Neural progenitor cell (in vitro differentiated cells): Measurements from ENCODE around the gene SNIP1. TPM values are rescaled to one million over a fixed set of nuclear protein-coding genes. Genes with fewer than 3 reads are reported as not detected.
A peak's percentile ranks its signal among the peaks of the same experiment; 100 is the strongest.
"Not testable (repeated sequence)": the region's sequence is repeated elsewhere in the genome, so short reads cannot be mapped to it uniquely, and the experiment has no call there.

ENCODE experiments used
- DNase-seq: peaks from one replicate; pipeline ENCODE4 v3.0.0-alpha.2; 2016; ENCODE audit warnings: low spot score
- H2AFZ ChIP-seq: fragments of 200-600 bp; sonication (generic); replicated peaks from 2 replicates; pipeline ENCODE4 v1.6.1; 2016; ENCODE audit warnings: antibody characterized with exemption
- H3F3A ChIP-seq: fragments of 200-600 bp; sonication (generic); 2 replicates; pipeline ENCODE4 v1.6.1; 2016; ENCODE audit warnings: antibody characterized with exemption, low read depth
- H3K27ac ChIP-seq: fragments of 200-600 bp; sonication (generic); 2 replicates; pipeline ENCODE4 v1.5.1; 2016; ENCODE audit warnings: mild to moderate bottlenecking
- H3K27me3 ChIP-seq: fragments of 200-600 bp; sonication (generic); 2 replicates; pipeline ENCODE4 v1.6.1; 2016; ENCODE audit warnings: mild to moderate bottlenecking, moderate library complexity
- H3K36me3 ChIP-seq: fragments of 200-600 bp; sonication (generic); 2 replicates; pipeline ENCODE4 v1.5.1; 2016
- H3K4me1 ChIP-seq: fragments of 200-600 bp; sonication (generic); 2 replicates; pipeline ENCODE4 v1.6.1; 2016; ENCODE audit warnings: mixed run types
- H3K4me2 ChIP-seq: fragments of 200-600 bp; sonication (generic); 2 replicates; pipeline ENCODE4 v1.6.1; 2016
- H3K4me3 ChIP-seq: fragments of 200-600 bp; sonication (generic); 2 replicates; pipeline ENCODE4 v1.5.1; 2016
- H3K79me2 ChIP-seq: fragments of 200-600 bp; sonication (generic); 2 replicates; pipeline ENCODE4 v1.6.1; 2016; ENCODE audit warnings: low read depth
- H3K9ac ChIP-seq: fragments of 200-600 bp; sonication (generic); 2 replicates; pipeline ENCODE4 v1.6.1; 2016
- H3K9me3 ChIP-seq: fragments of 200-600 bp; sonication (generic); 2 replicates; pipeline ENCODE4 v1.5.1; 2016; ENCODE audit warnings: low read depth
- H4K20me1 ChIP-seq: fragments of 200-600 bp; sonication (generic); 2 replicates; pipeline ENCODE4 v1.6.1; 2016; ENCODE audit warnings: low read depth
- H3K27ac Mint-ChIP-seq: 3 replicates; pipeline ENCODE4 v1.8.0; 2021; ENCODE audit warnings: mixed read lengths
- H3K27me3 Mint-ChIP-seq: 2 replicates; pipeline ENCODE4 v1.8.0; 2022; ENCODE audit warnings: low read depth, mild to moderate bottlenecking, inconsistent platforms, moderate library complexity, mixed read lengths; ENCODE audit not compliant: insufficient read depth
- H3K36me3 Mint-ChIP-seq: 3 replicates; pipeline ENCODE4 v1.8.0; 2021; ENCODE audit warnings: mixed read lengths
- H3K4me1 Mint-ChIP-seq: 3 replicates; pipeline ENCODE4 v1.8.0; 2021; ENCODE audit warnings: mixed read lengths
- H3K4me3 Mint-ChIP-seq: 3 replicates; pipeline ENCODE4 v1.8.0; 2021; ENCODE audit warnings: mild to moderate bottlenecking, moderate library complexity, mixed read lengths
- H3K9me3 Mint-ChIP-seq: 3 replicates; pipeline ENCODE4 v1.8.0; 2020; ENCODE audit warnings: mixed read lengths
- CTCF ChIP-seq: fragments of 200-600 bp; sonication (generic); IDR thresholded peaks from 2 replicates; pipeline ENCODE4 v1.5.1; 2017; ENCODE audit warnings: antibody characterized with exemption, mild to moderate bottlenecking
- EZH2 ChIP-seq: fragments of 200-600 bp; sonication (generic); IDR thresholded peaks from 2 replicates; pipeline ENCODE4 v1.6.1; 2017; ENCODE audit warnings: antibody characterized with exemption, mild to moderate bottlenecking, moderate library complexity
- EZH2phosphoT487 ChIP-seq: fragments of 200-600 bp; sonication (generic); IDR thresholded peaks from 2 replicates; pipeline ENCODE4 v1.6.1; 2017; ENCODE audit warnings: antibody characterized with exemption
- total RNA-seq: library from RNA; depleted of rRNA; stranded (reverse); fragments of >200 nt; gene quantifications from 2 replicates; pipeline ENCODE4 v1.2.3, GENCODE V29; 2015; ENCODE audit warnings: low replicate concordance

SNIP1 gene
- total RNA-seq, 1 donor from 2014 or later = 15.4 TPM

- H3K9me3 Mint-ChIP-seq, H3K36me3 ChIP-seq, H3F3A ChIP-seq, H3K4me3 ChIP-seq, H3K9ac ChIP-seq, H3K4me2 ChIP-seq, H3K79me2 ChIP-seq, H3K36me3 Mint-ChIP-seq, H3K9me3 ChIP-seq, H3K27ac ChIP-seq, H2AFZ ChIP-seq, H3K4me1 ChIP-seq, H3K27me3 ChIP-seq, H4K20me1 ChIP-seq, H3K4me3 Mint-ChIP-seq, H3K4me1 Mint-ChIP-seq, DNase-seq, H3K27ac Mint-ChIP-seq, H3K27me3 Mint-ChIP-seq: not testable (repeated sequence)
Observed at GRCh38 chr1:37529888-37530287, 24.2 kb downstream of the SNIP1 start.

- Histone ChIP-seq H3K4me3 (no peak overlapping the region), H3K79me2 (no peaks in the 10 kb centered on the region), H3K4me2 (no peak overlapping the region), H3K9ac (no peak overlapping the region), H2AFZ (no peak overlapping the region), H3K4me1 (peaks cover 6% of the 10 kb centered on the region), H4K20me1 (no peaks in the 10 kb centered on the region), H3K27me3 (peaks cover 15% of the 10 kb centered on the region), H3K9me3 (no peaks in the 10 kb centered on the region), H3K27ac (no peak overlapping the region), H3F3A (peaks cover 14% of the 10 kb centered on the region), H3K36me3 (no peaks in the 10 kb centered on the region)
- TF ChIP-seq EZH2 (no peak), CTCF (no peak), EZH2phosphoT487 (no peak)
- Mint-ChIP-seq H3K4me3 (no peak overlapping the region), H3K36me3 (no peaks in the 10 kb centered on the region), H3K4me1 (peaks cover 21% of the 10 kb centered on the region), H3K27me3 (peaks cover 6% of the 10 kb centered on the region), H3K27ac (peak overlapping the region; percentile 98), H3K9me3 (peaks cover 4% of the 10 kb centered on the region)
- no peak for DNase-seq
Observed at GRCh38 chr1:37519613-37520012, 34.5 kb downstream of the SNIP1 start.

- H3F3A ChIP-seq = peaks cover 20% of the 10 kb centered on the region
- H3K27ac ChIP-seq, H3K27me3 Mint-ChIP-seq, H3K9ac ChIP-seq, H3K36me3 Mint-ChIP-seq, H3K9me3 Mint-ChIP-seq, H3K79me2 ChIP-seq, H3K36me3 ChIP-seq, H3K4me1 ChIP-seq, H3K9me3 ChIP-seq, H3K4me2 ChIP-seq, H4K20me1 ChIP-seq, H3K4me3 ChIP-seq: not testable (repeated sequence)
- H3K27ac Mint-ChIP-seq = peak overlapping the region; percentile 98
- peak overlapping the region; percentile 30 for H3K4me3 Mint-ChIP-seq
- peaks cover 15% of the 10 kb centered on the region for H3K27me3 ChIP-seq
- H3K4me1 Mint-ChIP-seq = peaks cover 21% of the 10 kb centered on the region
- H2AFZ ChIP-seq = peak overlapping the region; percentile 42
- peak; percentile 19 for DNase-seq
Observed at GRCh38 chr1:37518929-37519328, 35.2 kb downstream of the SNIP1 start.

- Histone ChIP-seq H3F3A (peaks cover 23% of the 10 kb centered on the region), H3K27me3 (peaks cover 15% of the 10 kb centered on the region)
- H3K36me3 ChIP-seq, H3K4me3 ChIP-seq, H3K9ac ChIP-seq, H4K20me1 ChIP-seq, H2AFZ ChIP-seq, H3K4me2 ChIP-seq, H3K4me1 ChIP-seq, H3K9me3 ChIP-seq, H3K36me3 Mint-ChIP-seq, H3K27ac Mint-ChIP-seq, H3K27me3 Mint-ChIP-seq, H3K9me3 Mint-ChIP-seq, H3K27ac ChIP-seq, H3K79me2 ChIP-seq, DNase-seq, H3K4me3 Mint-ChIP-seq: not testable (repeated sequence)
- peaks cover 26% of the 10 kb centered on the region for H3K4me1 Mint-ChIP-seq
Observed at GRCh38 chr1:37518241-37518640, 35.9 kb downstream of the SNIP1 start.

GRCh38 chr1:37517569-37517968, 36.5 kb downstream of the SNIP1 start:
- Histone ChIP-seq H3K27ac (no peak overlapping the region), H3K4me3 (no peak overlapping the region), H3K9me3 (no peaks in the 10 kb centered on the region), H3K27me3 (peaks cover 15% of the 10 kb centered on the region), H2AFZ (no peak overlapping the region), H3K36me3 (no peaks in the 10 kb centered on the region), H3K4me2 (no peak overlapping the region), H3K9ac (no peak overlapping the region), H4K20me1 (peaks cover 15% of the 10 kb centered on the region), H3K79me2 (peaks cover 16% of the 10 kb centered on the region), H3K4me1 (peaks cover 10% of the 10 kb centered on the region), H3F3A (peaks cover 23% of the 10 kb centered on the region)
- TF ChIP-seq EZH2phosphoT487 (no peak), CTCF (no peak), EZH2 (no peak)
- Mint-ChIP-seq H3K9me3 (peaks cover 4% of the 10 kb centered on the region), H3K27me3 (peaks cover 6% of the 10 kb centered on the region), H3K4me3 (no peak overlapping the region), H3K4me1 (peaks cover 28% of the 10 kb centered on the region), H3K27ac (no peak overlapping the region), H3K36me3 (peaks cover 2% of the 10 kb centered on the region)
- no peak for DNase-seq
